Neural cell (in vitro differentiated cells): ENCODE measurements around the gene SARS1. TPM values are rescaled to one million over a fixed set of nuclear protein-coding genes. Genes with fewer than 3 reads are reported as not detected.

Source experiments
- H2AFZ ChIP-seq: fragments of 200-600, 300-800 bp; sonication (generic), shearing (Covaris generic); 2 replicates; pipeline ENCODE4 v1.6.0; 2014; ENCODE audit warnings: low read depth, mild to moderate bottlenecking, antibody characterized with exemption, low read length, moderate library complexity
- H3F3A ChIP-seq: fragments of 200-600 bp; shearing (Covaris generic); 2 replicates; pipeline ENCODE4 v1.6.1; 2016; ENCODE audit warnings: mild to moderate bottlenecking, moderate library complexity, mixed read lengths, antibody characterized with exemption, low read length; ENCODE audit not compliant: insufficient read depth, poor library complexity, severe bottlenecking
- H3K27ac ChIP-seq: fragments of 200-600, 300-800 bp; sonication (generic), shearing (Covaris generic); 2 replicates; pipeline ENCODE4 v1.5.1; 2014; ENCODE audit warnings: mild to moderate bottlenecking, low read length, moderate library complexity
- H3K27me3 ChIP-seq: fragments of 300-800, 200-600 bp; sonication (generic), shearing (Covaris generic); 2 replicates; pipeline ENCODE4 v1.6.0; 2014; ENCODE audit warnings: mild to moderate bottlenecking, low read depth, low read length, moderate library complexity; ENCODE audit not compliant: insufficient read depth
- H3K36me3 ChIP-seq: fragments of 300-800, 200-600 bp; sonication (generic), shearing (Covaris generic); 2 replicates; pipeline ENCODE4 v1.5.1; 2014; ENCODE audit warnings: mild to moderate bottlenecking, antibody characterized with exemption, low read length, moderate library complexity; ENCODE audit not compliant: insufficient read depth
- H3K4me2 ChIP-seq: fragments of 300-800, 200-600 bp; sonication (generic), shearing (Covaris generic); 2 replicates; pipeline ENCODE4 v1.6.0; 2014; ENCODE audit warnings: mild to moderate bottlenecking, low read length
- H3K4me3 ChIP-seq: fragments of 300-800, 200-600 bp; sonication (generic), shearing (Covaris generic); 2 replicates; pipeline ENCODE4 v1.5.1; 2014; ENCODE audit warnings: mild to moderate bottlenecking, low read length, moderate library complexity
- H3K79me2 ChIP-seq: fragments of 200-600 bp; shearing (Covaris generic); replicated peaks from 2 replicates; pipeline ENCODE4 v1.6.0; 2014; ENCODE audit warnings: mild to moderate bottlenecking, low read length, moderate library complexity; ENCODE audit not compliant: insufficient read depth
- H3K9ac ChIP-seq: fragments of 300-800, 200-600 bp; sonication (generic), shearing (Covaris generic); 2 replicates; pipeline ENCODE4 v1.6.1; 2016; ENCODE audit warnings: mild to moderate bottlenecking, low read length, mixed read lengths
- H3K9me2 ChIP-seq: fragments of 200-600 bp; shearing (Covaris generic); 2 replicates; pipeline ENCODE4 v1.6.1; 2016; ENCODE audit warnings: mild to moderate bottlenecking, low read length, mixed read lengths; ENCODE audit not compliant: insufficient read depth
- H3K9me3 ChIP-seq: fragments of 200-600, 300-800 bp; sonication (generic), shearing (Covaris generic); 2 replicates; pipeline ENCODE4 v1.6.1; 2016; ENCODE audit warnings: mild to moderate bottlenecking, mixed run types, low read length, moderate library complexity, mixed read lengths
- H4K20me1 ChIP-seq: fragments of 200-600 bp; shearing (Covaris generic); 2 replicates; pipeline ENCODE4 v1.6.1; 2016; ENCODE audit warnings: mild to moderate bottlenecking, mixed run types; ENCODE audit not compliant: insufficient read depth
- EP300 ChIP-seq: fragments of 450-650 bp; conservative IDR thresholded peaks from 2 replicates; pipeline ENCODE4 v1.6.1; 2014; ENCODE audit warnings: antibody characterized with exemption, mild to moderate bottlenecking, moderate library complexity; ENCODE audit not compliant: poor library complexity, severe bottlenecking
- EZH2 ChIP-seq: fragments of 200-600, 300-800 bp; shearing (Covaris generic), sonication (generic); IDR thresholded peaks from 2 replicates; pipeline ENCODE4 v1.6.1; 2014; ENCODE audit warnings: antibody characterized with exemption, low read length, borderline replicate concordance, mild to moderate bottlenecking; ENCODE audit not compliant: insufficient read depth, poor library complexity, severe bottlenecking
- MXI1 ChIP-seq: fragments of 450-650 bp; conservative IDR thresholded peaks from 2 replicates; pipeline ENCODE4 v1.6.1; 2014; ENCODE audit warnings: antibody characterized with exemption, mild to moderate bottlenecking; ENCODE audit not compliant: poor library complexity, severe bottlenecking
- POLR2AphosphoS5 ChIP-seq: IDR thresholded peaks from 2 replicates; pipeline ENCODE4 v1.6.1; 2012
- RAD21 ChIP-seq: fragments of 450-650 bp; conservative IDR thresholded peaks from 2 replicates; pipeline ENCODE4 v1.6.1; 2014; ENCODE audit warnings: antibody characterized with exemption, mild to moderate bottlenecking, moderate library complexity
- SMC3 ChIP-seq: fragments of 450-650 bp; conservative IDR thresholded peaks from 2 replicates; pipeline ENCODE4 v1.6.1; 2014; ENCODE audit warnings: antibody characterized with exemption, mild to moderate bottlenecking, moderate library complexity; ENCODE audit not compliant: poor library complexity
- TAF1 ChIP-seq: IDR thresholded peaks from 2 replicates; pipeline ENCODE4 v1.6.1; 2012; ENCODE audit warnings: low read depth
- polyA plus RNA-seq: library from polyadenylated mRNA; depleted of rRNA; stranded (reverse); fragments of >200 nt; gene quantifications from 2 replicates; pipeline ENCODE4 v1.2.3, GENCODE V29; 2014
- TF ChIP-seq, protein P1 (sequence below): IDR thresholded peaks from 2 replicates; pipeline ENCODE4 v1.6.1; 2012; ENCODE audit warnings: borderline replicate concordance
- TF ChIP-seq, protein P2 (sequence below): fragments of 450-650 bp; IDR thresholded peaks from 2 replicates; pipeline ENCODE4 v1.5.1; 2014; ENCODE audit warnings: antibody characterized with exemption, mild to moderate bottlenecking, moderate library complexity; ENCODE audit not compliant: poor library complexity, severe bottlenecking

The SARS1 gene
- polyA plus RNA-seq, 1 donor from 2014 or later = 281 TPM

DNA sequence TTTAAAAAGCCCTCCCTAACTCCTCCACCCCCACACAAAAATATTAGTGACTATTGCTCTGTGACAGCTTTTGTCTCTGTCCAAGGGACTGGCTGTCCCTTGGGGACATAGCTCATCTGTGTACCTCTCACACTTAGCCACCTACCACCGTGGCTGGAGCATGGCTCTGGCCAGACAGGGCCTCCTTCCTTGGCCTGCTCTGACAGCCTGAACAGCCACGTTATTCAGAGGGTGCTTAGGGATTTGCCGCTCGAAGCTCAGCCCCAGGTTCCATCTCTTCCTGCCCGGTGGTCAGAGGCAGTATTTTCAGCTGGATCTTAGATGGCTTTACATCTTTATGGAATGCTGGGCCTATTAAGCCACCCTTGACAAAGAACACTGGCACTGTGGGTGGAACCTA lies 29.5 kb downstream of the SARS1 start:
- Histone ChIP-seq H4K20me1 (no peaks in the 10 kb centered on the region), H3K9me3 (no peaks in the 10 kb centered on the region), H3K27ac (no peak overlapping the region), H3K9ac (no peak overlapping the region), H3K4me3 (no peak overlapping the region), H3K79me2 (no peaks in the 10 kb centered on the region), H3K9me2 (no peaks in the 10 kb centered on the region), H3K4me2 (no peak overlapping the region), H2AFZ (no peak overlapping the region), H3F3A (no peaks in the 10 kb centered on the region), H3K27me3 (no peaks in the 10 kb centered on the region), H3K36me3 (no peaks in the 10 kb centered on the region)
- no peak for TF ChIP-seq SMC3
- no peak for TF ChIP-seq MXI1
- TF ChIP-seq TAF1 = no peak
- no peak for TF ChIP-seq POLR2AphosphoS5
- TF ChIP-seq EZH2 = no peak
- TF ChIP-seq RAD21 = no peak
- TF ChIP-seq, protein P1, sequence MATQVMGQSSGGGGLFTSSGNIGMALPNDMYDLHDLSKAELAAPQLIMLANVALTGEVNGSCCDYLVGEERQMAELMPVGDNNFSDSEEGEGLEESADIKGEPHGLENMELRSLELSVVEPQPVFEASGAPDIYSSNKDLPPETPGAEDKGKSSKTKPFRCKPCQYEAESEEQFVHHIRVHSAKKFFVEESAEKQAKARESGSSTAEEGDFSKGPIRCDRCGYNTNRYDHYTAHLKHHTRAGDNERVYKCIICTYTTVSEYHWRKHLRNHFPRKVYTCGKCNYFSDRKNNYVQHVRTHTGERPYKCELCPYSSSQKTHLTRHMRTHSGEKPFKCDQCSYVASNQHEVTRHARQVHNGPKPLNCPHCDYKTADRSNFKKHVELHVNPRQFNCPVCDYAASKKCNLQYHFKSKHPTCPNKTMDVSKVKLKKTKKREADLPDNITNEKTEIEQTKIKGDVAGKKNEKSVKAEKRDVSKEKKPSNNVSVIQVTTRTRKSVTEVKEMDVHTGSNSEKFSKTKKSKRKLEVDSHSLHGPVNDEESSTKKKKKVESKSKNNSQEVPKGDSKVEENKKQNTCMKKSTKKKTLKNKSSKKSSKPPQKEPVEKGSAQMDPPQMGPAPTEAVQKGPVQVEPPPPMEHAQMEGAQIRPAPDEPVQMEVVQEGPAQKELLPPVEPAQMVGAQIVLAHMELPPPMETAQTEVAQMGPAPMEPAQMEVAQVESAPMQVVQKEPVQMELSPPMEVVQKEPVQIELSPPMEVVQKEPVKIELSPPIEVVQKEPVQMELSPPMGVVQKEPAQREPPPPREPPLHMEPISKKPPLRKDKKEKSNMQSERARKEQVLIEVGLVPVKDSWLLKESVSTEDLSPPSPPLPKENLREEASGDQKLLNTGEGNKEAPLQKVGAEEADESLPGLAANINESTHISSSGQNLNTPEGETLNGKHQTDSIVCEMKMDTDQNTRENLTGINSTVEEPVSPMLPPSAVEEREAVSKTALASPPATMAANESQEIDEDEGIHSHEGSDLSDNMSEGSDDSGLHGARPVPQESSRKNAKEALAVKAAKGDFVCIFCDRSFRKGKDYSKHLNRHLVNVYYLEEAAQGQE = no peak
- TF ChIP-seq EP300 = no peak
- TF ChIP-seq, protein P2, sequence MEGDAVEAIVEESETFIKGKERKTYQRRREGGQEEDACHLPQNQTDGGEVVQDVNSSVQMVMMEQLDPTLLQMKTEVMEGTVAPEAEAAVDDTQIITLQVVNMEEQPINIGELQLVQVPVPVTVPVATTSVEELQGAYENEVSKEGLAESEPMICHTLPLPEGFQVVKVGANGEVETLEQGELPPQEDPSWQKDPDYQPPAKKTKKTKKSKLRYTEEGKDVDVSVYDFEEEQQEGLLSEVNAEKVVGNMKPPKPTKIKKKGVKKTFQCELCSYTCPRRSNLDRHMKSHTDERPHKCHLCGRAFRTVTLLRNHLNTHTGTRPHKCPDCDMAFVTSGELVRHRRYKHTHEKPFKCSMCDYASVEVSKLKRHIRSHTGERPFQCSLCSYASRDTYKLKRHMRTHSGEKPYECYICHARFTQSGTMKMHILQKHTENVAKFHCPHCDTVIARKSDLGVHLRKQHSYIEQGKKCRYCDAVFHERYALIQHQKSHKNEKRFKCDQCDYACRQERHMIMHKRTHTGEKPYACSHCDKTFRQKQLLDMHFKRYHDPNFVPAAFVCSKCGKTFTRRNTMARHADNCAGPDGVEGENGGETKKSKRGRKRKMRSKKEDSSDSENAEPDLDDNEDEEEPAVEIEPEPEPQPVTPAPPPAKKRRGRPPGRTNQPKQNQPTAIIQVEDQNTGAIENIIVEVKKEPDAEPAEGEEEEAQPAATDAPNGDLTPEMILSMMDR = no peak

DNA sequence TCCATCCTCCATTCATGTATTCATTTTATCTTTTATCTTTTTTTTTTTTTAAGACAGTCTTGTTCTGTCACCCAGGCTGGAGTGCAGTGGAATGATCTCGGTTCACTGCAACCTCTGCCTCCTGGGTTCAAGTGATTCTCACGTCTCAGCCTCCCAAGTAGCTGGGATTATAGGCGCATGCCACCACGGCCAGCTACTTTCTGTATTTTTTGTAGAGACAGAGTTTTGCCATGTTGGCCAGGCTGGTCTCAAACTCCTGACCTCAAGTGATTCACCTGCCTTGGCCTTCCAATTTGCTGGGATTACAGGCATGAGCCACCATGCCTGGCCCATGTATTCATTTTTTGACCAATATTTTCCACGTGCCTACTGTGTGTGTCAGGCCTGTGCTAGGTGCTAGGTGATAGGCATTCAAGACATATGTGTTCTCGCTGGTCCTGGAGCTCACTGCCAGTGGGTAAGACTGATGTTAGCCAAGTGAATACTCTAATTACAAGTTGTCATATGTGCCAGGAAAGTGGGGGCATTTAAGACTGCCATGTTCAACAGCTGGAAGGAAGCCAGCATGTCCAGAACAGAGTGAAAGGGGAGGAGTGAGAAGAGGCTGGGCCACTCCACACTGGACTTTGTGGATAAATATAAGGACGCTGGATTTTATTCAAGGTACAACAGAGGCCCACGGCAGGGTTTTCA lies 30.3 kb downstream of the SARS1 start:
- no peaks in the 10 kb centered on the region for H3K27me3 ChIP-seq
- no peak overlapping the region for H2AFZ ChIP-seq
- H3K9me2 ChIP-seq = no peaks in the 10 kb centered on the region
- H3K36me3 ChIP-seq = no peaks in the 10 kb centered on the region
- no peak overlapping the region for H3K4me2 ChIP-seq
- H3K4me3 ChIP-seq = no peak overlapping the region
- no peaks in the 10 kb centered on the region for H3F3A ChIP-seq
- H3K9ac ChIP-seq = no peak overlapping the region
- no peaks in the 10 kb centered on the region for H3K9me3 ChIP-seq
- no peaks in the 10 kb centered on the region for H3K79me2 ChIP-seq
- no peaks in the 10 kb centered on the region for H4K20me1 ChIP-seq
- no peak overlapping the region for H3K27ac ChIP-seq
- TF ChIP-seq MXI1 (no peak), EP300 (no peak)
- TF ChIP-seq, protein P2 = no peak
- TF ChIP-seq, protein P1 = no peak
